Measurements from ENCODE around the gene TSPAN12. TPM values are rescaled to one million over a fixed set of nuclear protein-coding genes. Genes with fewer than 3 reads are reported as not detected.
"Not testable (repeated sequence)": the region's sequence is repeated elsewhere in the genome, so short reads cannot be mapped to it uniquely, and the experiment has no call there.

Gene TSPAN12
- total RNA-seq, 1 experiment from 2014 or later = not detected

GRCh38 chr7:120783721-120784120, 74.2 kb downstream of the TSPAN12 start:
- Mint-ChIP-seq H3K9me3 (ENCODE audit: unreplicated experiment) (no peaks in the 10 kb centered on the region), H3K36me3 (ENCODE audit: insufficient read depth, unreplicated experiment) (no peaks in the 10 kb centered on the region), H3K27me3 (ENCODE audit: insufficient read depth, unreplicated experiment) (peaks cover 23% of the 10 kb centered on the region)

GRCh38 chr7:120783273-120783672, 74.7 kb downstream of the TSPAN12 start:
- Mint-ChIP-seq H3K4me3 (ENCODE audit: unreplicated experiment) (no peak overlapping the region), H3K9me3 (ENCODE audit: unreplicated experiment) (no peaks in the 10 kb centered on the region), H3K36me3 (ENCODE audit: insufficient read depth, unreplicated experiment) (no peaks in the 10 kb centered on the region), H3K4me1 (ENCODE audit: insufficient read depth, unreplicated experiment) (no peaks in the 10 kb centered on the region), H3K27ac (ENCODE audit: low read depth, unreplicated experiment) (no peak overlapping the region), H3K27me3 (ENCODE audit: insufficient read depth, unreplicated experiment) (peaks cover 18% of the 10 kb centered on the region)
- no peak for TF ChIP-seq CTCF (IDR thresholded peaks at IDR 0.05; ENCODE audit: unreplicated experiment)
- no TSS peak for BruUV-seq (replicated peaks)
- ChIA-PET CTCF (interaction anchor here (0.6 to 1.8 kb wide), 3 partner anchors 9 to 57 kb away, joined by 3 to 11 read pairs (median 4); no protein-coding TSS in a partner anchor), POLR2A (no interaction called here)
- no peak for DNase-seq (ENCODE audit: unreplicated experiment)
- intact Hi-C loops (cut with micrococcal nuclease) = no loop called here

More at GRCh38 chr7:120783721-120784120, 74.2 kb downstream of the TSPAN12 start:
- no TSS peak for BruUV-seq (replicated peaks)
- intact Hi-C loops (cut with micrococcal nuclease) = no loop called here
- Mint-ChIP-seq H3K4me1 (ENCODE audit: insufficient read depth, unreplicated experiment) (no peaks in the 10 kb centered on the region), H3K4me3 (ENCODE audit: unreplicated experiment) (no peak overlapping the region), H3K27ac (ENCODE audit: low read depth, unreplicated experiment) (no peak overlapping the region)
- ChIA-PET CTCF (interaction anchor here (0.6 to 1.8 kb wide), 3 partner anchors 9 to 58 kb away, joined by 3 to 11 read pairs (median 4); no protein-coding TSS in a partner anchor), POLR2A (no interaction called here)
- no peak for TF ChIP-seq CTCF (IDR thresholded peaks at IDR 0.05; ENCODE audit: unreplicated experiment)
- no peak for DNase-seq (ENCODE audit: unreplicated experiment)

GRCh38 chr7:120781924-120782323, 76.0 kb downstream of the TSPAN12 start:
- H3K4me3 Mint-ChIP-seq (ENCODE audit: unreplicated experiment); H3K27ac Mint-ChIP-seq (ENCODE audit: low read depth, unreplicated experiment); POLR2A ChIA-PET; BruUV-seq (replicated peaks); H3K9me3 Mint-ChIP-seq (ENCODE audit: unreplicated experiment); CTCF ChIA-PET; intact Hi-C loops (cut with micrococcal nuclease); H3K36me3 Mint-ChIP-seq (ENCODE audit: insufficient read depth, unreplicated experiment); DNase-seq (ENCODE audit: unreplicated experiment); H3K4me1 Mint-ChIP-seq (ENCODE audit: insufficient read depth, unreplicated experiment): not testable (repeated sequence)
- peaks cover 16% of the 10 kb centered on the region for H3K27me3 Mint-ChIP-seq (ENCODE audit: insufficient read depth, unreplicated experiment)

GRCh38 chr7:120780938-120781337, 77.0 kb downstream of the TSPAN12 start:
- no peaks in the 10 kb centered on the region for H3K4me1 Mint-ChIP-seq (ENCODE audit: insufficient read depth, unreplicated experiment)
- H3K27ac Mint-ChIP-seq (ENCODE audit: low read depth, unreplicated experiment) = no peak overlapping the region
- no peak overlapping the region for H3K4me3 Mint-ChIP-seq (ENCODE audit: unreplicated experiment)
- no peak for TF ChIP-seq CTCF (IDR thresholded peaks at IDR 0.05; ENCODE audit: unreplicated experiment)
- CTCF ChIA-PET = interaction anchor here (1.4 kb wide), 1 partner anchor 11 kb away, joined by 6 read pairs; no protein-coding TSS in a partner anchor
- H3K9me3 Mint-ChIP-seq (ENCODE audit: unreplicated experiment) = no peaks in the 10 kb centered on the region
- H3K27me3 Mint-ChIP-seq (ENCODE audit: insufficient read depth, unreplicated experiment) = peaks cover 8% of the 10 kb centered on the region
- intact Hi-C loops (cut with micrococcal nuclease) = no loop called here
- POLR2A ChIA-PET = no interaction called here
- DNase-seq (ENCODE audit: unreplicated experiment) = no peak
- no peaks in the 10 kb centered on the region for H3K36me3 Mint-ChIP-seq (ENCODE audit: insufficient read depth, unreplicated experiment)
- no TSS peak for BruUV-seq (replicated peaks)

- H3K36me3 Mint-ChIP-seq (ENCODE audit: insufficient read depth, unreplicated experiment); H3K4me1 Mint-ChIP-seq (ENCODE audit: insufficient read depth, unreplicated experiment); DNase-seq (ENCODE audit: unreplicated experiment); H3K4me3 Mint-ChIP-seq (ENCODE audit: unreplicated experiment); H3K27me3 Mint-ChIP-seq (ENCODE audit: insufficient read depth, unreplicated experiment); intact Hi-C loops (cut with micrococcal nuclease); BruUV-seq (replicated peaks); H3K9me3 Mint-ChIP-seq (ENCODE audit: unreplicated experiment); H3K27ac Mint-ChIP-seq (ENCODE audit: low read depth, unreplicated experiment); POLR2A ChIA-PET: not testable (repeated sequence)
- CTCF ChIA-PET = interaction anchor here (1.4 kb wide), 1 partner anchor 12 kb away, joined by 6 read pairs; no protein-coding TSS in a partner anchor
Observed at GRCh38 chr7:120780451-120780850, 77.5 kb downstream of the TSPAN12 start.

- DNase-seq (ENCODE audit: unreplicated experiment); H3K27me3 Mint-ChIP-seq (ENCODE audit: insufficient read depth, unreplicated experiment); H3K4me3 Mint-ChIP-seq (ENCODE audit: unreplicated experiment); POLR2A ChIA-PET; H3K27ac Mint-ChIP-seq (ENCODE audit: low read depth, unreplicated experiment); H3K9me3 Mint-ChIP-seq (ENCODE audit: unreplicated experiment); H3K36me3 Mint-ChIP-seq (ENCODE audit: insufficient read depth, unreplicated experiment); H3K4me1 Mint-ChIP-seq (ENCODE audit: insufficient read depth, unreplicated experiment); BruUV-seq (replicated peaks); intact Hi-C loops (cut with micrococcal nuclease): not testable (repeated sequence)
- CTCF ChIA-PET = interaction anchor here (0.7 kb wide), 1 partner anchor 38 kb away, joined by 3 read pairs; no protein-coding TSS in a partner anchor
Observed at GRCh38 chr7:120779078-120779477, 78.9 kb downstream of the TSPAN12 start.
